Liver (tissue), 9 donors: ENCODE measurements around the gene CDK16. TPM values are rescaled to one million over a fixed set of nuclear protein-coding genes. Genes with fewer than 3 reads are reported as not detected.

Experiments
- DNase-seq: peaks from one replicate; pipeline ENCODE4 v3.0.0-alpha.2; 2017; ENCODE audit warnings: low spot score
- H3K27ac ChIP-seq, 2 donors: one replicate each; pipeline ENCODE4 v1.7.0; 2013; ENCODE audit warnings: inconsistent platforms in 2 of 2, low read length in 2 of 2, control low read depth in 1 of 2, low read depth in 1 of 2, mild to moderate bottlenecking in 1 of 2
- H3K27me3 ChIP-seq, 4 donors: one replicate each; pipeline versions ENCODE4 v1.6.1 to v1.7.0; 2013; ENCODE audit warnings: low read length in 3 of 4, inconsistent platforms in 1 of 4, mild to moderate bottlenecking in 1 of 4, moderate library complexity in 1 of 4; ENCODE audit not compliant: control insufficient read depth in 4 of 4, insufficient read depth in 4 of 4
- H3K36me3 ChIP-seq, 4 donors: one replicate each; pipeline versions ENCODE4 v1.6.1 to v1.7.0; 2013; ENCODE audit warnings: low read length in 3 of 4, mild to moderate bottlenecking in 3 of 4, low read depth in 1 of 4, moderate library complexity in 1 of 4; ENCODE audit not compliant: control insufficient read depth in 4 of 4, insufficient read depth in 3 of 4
- H3K4me1 ChIP-seq, 4 donors: one replicate each; pipeline versions ENCODE4 v1.6.1 to v1.7.0; 2013; ENCODE audit warnings: low read length in 3 of 4, mild to moderate bottlenecking in 3 of 4, moderate library complexity in 1 of 4; ENCODE audit not compliant: control insufficient read depth in 4 of 4, insufficient read depth in 4 of 4
- H3K4me3 ChIP-seq, 3 donors: one replicate each; pipeline versions ENCODE4 v1.6.1 to v1.7.0; 2013; ENCODE audit warnings: low read length in 3 of 3, control low read depth in 1 of 3, low read depth in 1 of 3, mild to moderate bottlenecking in 1 of 3
- H3K9ac ChIP-seq, 2 donors: one replicate each; pipeline ENCODE4 v1.7.0; 2013; ENCODE audit warnings: low read length in 2 of 2, mild to moderate bottlenecking in 2 of 2, moderate library complexity in 2 of 2, control low read depth in 1 of 2, low read depth in 1 of 2
- H3K9me3 ChIP-seq, 4 donors: one replicate each; pipeline versions ENCODE4 v1.6.1 to v1.7.0; 2013; ENCODE audit warnings: low read length in 3 of 4; ENCODE audit not compliant: control insufficient read depth in 4 of 4
- EGR1 ChIP-seq, 2 donors: IDR thresholded peaks; 2 replicates each; pipeline ENCODE4 v1.6.1; 2016 to 2018; ENCODE audit warnings: antibody characterized with exemption in 2 of 2, low read depth in 2 of 2
- FOXA1 ChIP-seq: IDR thresholded peaks from 2 replicates; pipeline ENCODE4 v1.6.1; 2016; ENCODE audit warnings: antibody characterized with exemption
- FOXA2 ChIP-seq: IDR thresholded peaks from 2 replicates; pipeline ENCODE4 v1.6.1; 2016; ENCODE audit warnings: antibody characterized with exemption
- GABPA ChIP-seq, 2 donors: IDR thresholded peaks in 1 of 2; conservative IDR thresholded peaks in 1 of 2; 2 replicates each; pipeline ENCODE4 v1.6.1; 2016; ENCODE audit warnings: antibody characterized with exemption in 2 of 2, mild to moderate bottlenecking in 1 of 2, moderate library complexity in 1 of 2
- HNF4A ChIP-seq, 2 donors: conservative IDR thresholded peaks; 2 replicates each; pipeline ENCODE4 v1.6.1; 2016; ENCODE audit warnings: antibody characterized with exemption in 2 of 2, mild to moderate bottlenecking in 2 of 2
- HNF4G ChIP-seq: IDR thresholded peaks from 2 replicates; pipeline ENCODE4 v1.6.1; 2016; ENCODE audit warnings: antibody characterized with exemption
- JUND ChIP-seq, 2 donors: IDR thresholded peaks; 2 replicates each; pipeline ENCODE4 v1.6.1; 2016; ENCODE audit warnings: antibody characterized with exemption in 2 of 2
- NR2F2 ChIP-seq: IDR thresholded peaks from 2 replicates; pipeline ENCODE4 v1.6.1; 2016; ENCODE audit warnings: antibody characterized with exemption
- RAD21 ChIP-seq, 2 donors: IDR thresholded peaks; 2 replicates each; pipeline ENCODE4 v1.6.1; 2016; ENCODE audit warnings: antibody characterized with exemption in 2 of 2, mild to moderate bottlenecking in 2 of 2
- RXRA ChIP-seq, 2 donors: IDR thresholded peaks; 2 replicates each; pipeline ENCODE4 v1.6.1; 2017 to 2018; ENCODE audit warnings: antibody characterized with exemption in 2 of 2, mild to moderate bottlenecking in 1 of 2
- SP1 ChIP-seq: IDR thresholded peaks from 2 replicates; pipeline ENCODE4 v1.6.1; 2018; ENCODE audit warnings: antibody characterized with exemption, mild to moderate bottlenecking
- TAF1 ChIP-seq: conservative IDR thresholded peaks from 2 replicates; pipeline ENCODE4 v1.6.1; 2016; ENCODE audit warnings: antibody characterized with exemption, mild to moderate bottlenecking
- YY1 ChIP-seq: IDR thresholded peaks from 2 replicates; pipeline ENCODE4 v1.6.1; 2016; ENCODE audit warnings: antibody characterized with exemption, mild to moderate bottlenecking
- WGBS: extraction: QIAGEN DNeasy Blood & Tissue Kit; methylation state at CpG from one replicate; pipeline ENCODE4 v1.1.7; 2013; 5-methylcytosine and 5-hydroxymethylcytosine counted together
- polyA plus RNA-seq, 2 donors: library from polyadenylated mRNA; stranded (reverse) in 1 of 2; unstranded in 1 of 2; fragments of 200-250 nt in 1 of 2; fragments of >200 nt in 1 of 2; fragmentation: Nextera tagmentation in 1 of 2; extraction: Ambion mirVana in 1 of 2; gene quantifications; one replicate each; pipeline versions ENCODE4 v1.2.1 to v1.2.3, GENCODE V29; 2013 to 2015
- total RNA-seq, 2 donors: library from RNA; depleted of rRNA; stranded (reverse); fragments of >200 nt; gene quantifications; one replicate each; pipeline ENCODE4 v1.2.3, GENCODE V29; 2014
- TF ChIP-seq, protein P1 (sequence below): IDR thresholded peaks from 2 replicates; pipeline ENCODE4 v1.6.1; 2016; ENCODE audit warnings: antibody characterized with exemption
- TF ChIP-seq, protein P2 (sequence below): IDR thresholded peaks from 2 replicates; pipeline ENCODE4 v1.6.1; 2016; ENCODE audit warnings: antibody characterized with exemption, mild to moderate bottlenecking
- TF ChIP-seq, protein P3 (sequence below): fragments of 150-350 bp; IDR thresholded peaks from 2 replicates; pipeline ENCODE4 v1.5.1; 2017; ENCODE audit warnings: improper control_type of control experiment, low read depth, low read length; ENCODE audit not compliant: missing input control
- TF ChIP-seq, protein P4 (sequence below): IDR thresholded peaks from 2 replicates; pipeline ENCODE4 v1.6.1; 2016; ENCODE audit warnings: antibody characterized with exemption
- TF ChIP-seq, protein P5 (sequence below): IDR thresholded peaks from 2 replicates; pipeline ENCODE4 v1.6.1; 2016; ENCODE audit warnings: antibody characterized with exemption
- donor health status: healthy.
- donor health status: healthy.
- donor health status: healthy.
- donor health status: healthy.
- donor health status: healthy.

The CDK16 gene
- total and polyA plus RNA-seq, 4 donors = 10.8 to 31.1 (median 19.9) TPM

DNA sequence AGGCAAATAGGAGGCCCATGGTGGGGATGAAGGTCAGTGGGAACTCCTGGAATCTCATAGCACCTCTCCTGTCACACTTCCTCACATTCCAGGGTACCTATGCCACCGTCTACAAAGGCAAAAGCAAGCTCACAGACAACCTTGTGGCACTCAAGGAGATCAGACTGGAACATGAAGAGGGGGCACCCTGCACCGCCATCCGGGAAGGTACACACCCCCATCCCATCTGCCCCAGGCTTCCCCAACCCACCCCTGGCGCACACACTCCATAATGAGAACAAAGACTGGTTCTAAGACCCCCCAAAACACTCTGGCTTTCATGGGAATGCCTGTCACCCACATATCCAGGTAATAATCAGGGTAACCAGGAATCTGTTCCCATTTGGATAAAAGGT, 6.4 kb downstream of the CDK16 start:
- no peak overlapping the region for H3K9ac ChIP-seq
- no peak overlapping the region for H3K4me3 ChIP-seq
- DNase-seq = no peak
- no peak for TF ChIP-seq YY1
- TF ChIP-seq HNF4A (conservative IDR thresholded peaks at IDR 0.05) = no peak
- TF ChIP-seq NR2F2 = no peak
- TF ChIP-seq EGR1 (IDR thresholded peaks at IDR 0.05; ENCODE audit: low read depth in 2 of 2) = no peak
- no peak for TF ChIP-seq RXRA (IDR thresholded peaks at IDR 0.05)
- TF ChIP-seq, protein P1, sequence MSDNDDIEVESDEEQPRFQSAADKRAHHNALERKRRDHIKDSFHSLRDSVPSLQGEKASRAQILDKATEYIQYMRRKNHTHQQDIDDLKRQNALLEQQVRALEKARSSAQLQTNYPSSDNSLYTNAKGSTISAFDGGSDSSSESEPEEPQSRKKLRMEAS = no peak
- TF ChIP-seq, protein P2, sequence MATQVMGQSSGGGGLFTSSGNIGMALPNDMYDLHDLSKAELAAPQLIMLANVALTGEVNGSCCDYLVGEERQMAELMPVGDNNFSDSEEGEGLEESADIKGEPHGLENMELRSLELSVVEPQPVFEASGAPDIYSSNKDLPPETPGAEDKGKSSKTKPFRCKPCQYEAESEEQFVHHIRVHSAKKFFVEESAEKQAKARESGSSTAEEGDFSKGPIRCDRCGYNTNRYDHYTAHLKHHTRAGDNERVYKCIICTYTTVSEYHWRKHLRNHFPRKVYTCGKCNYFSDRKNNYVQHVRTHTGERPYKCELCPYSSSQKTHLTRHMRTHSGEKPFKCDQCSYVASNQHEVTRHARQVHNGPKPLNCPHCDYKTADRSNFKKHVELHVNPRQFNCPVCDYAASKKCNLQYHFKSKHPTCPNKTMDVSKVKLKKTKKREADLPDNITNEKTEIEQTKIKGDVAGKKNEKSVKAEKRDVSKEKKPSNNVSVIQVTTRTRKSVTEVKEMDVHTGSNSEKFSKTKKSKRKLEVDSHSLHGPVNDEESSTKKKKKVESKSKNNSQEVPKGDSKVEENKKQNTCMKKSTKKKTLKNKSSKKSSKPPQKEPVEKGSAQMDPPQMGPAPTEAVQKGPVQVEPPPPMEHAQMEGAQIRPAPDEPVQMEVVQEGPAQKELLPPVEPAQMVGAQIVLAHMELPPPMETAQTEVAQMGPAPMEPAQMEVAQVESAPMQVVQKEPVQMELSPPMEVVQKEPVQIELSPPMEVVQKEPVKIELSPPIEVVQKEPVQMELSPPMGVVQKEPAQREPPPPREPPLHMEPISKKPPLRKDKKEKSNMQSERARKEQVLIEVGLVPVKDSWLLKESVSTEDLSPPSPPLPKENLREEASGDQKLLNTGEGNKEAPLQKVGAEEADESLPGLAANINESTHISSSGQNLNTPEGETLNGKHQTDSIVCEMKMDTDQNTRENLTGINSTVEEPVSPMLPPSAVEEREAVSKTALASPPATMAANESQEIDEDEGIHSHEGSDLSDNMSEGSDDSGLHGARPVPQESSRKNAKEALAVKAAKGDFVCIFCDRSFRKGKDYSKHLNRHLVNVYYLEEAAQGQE = no peak
- TF ChIP-seq, protein P3, sequence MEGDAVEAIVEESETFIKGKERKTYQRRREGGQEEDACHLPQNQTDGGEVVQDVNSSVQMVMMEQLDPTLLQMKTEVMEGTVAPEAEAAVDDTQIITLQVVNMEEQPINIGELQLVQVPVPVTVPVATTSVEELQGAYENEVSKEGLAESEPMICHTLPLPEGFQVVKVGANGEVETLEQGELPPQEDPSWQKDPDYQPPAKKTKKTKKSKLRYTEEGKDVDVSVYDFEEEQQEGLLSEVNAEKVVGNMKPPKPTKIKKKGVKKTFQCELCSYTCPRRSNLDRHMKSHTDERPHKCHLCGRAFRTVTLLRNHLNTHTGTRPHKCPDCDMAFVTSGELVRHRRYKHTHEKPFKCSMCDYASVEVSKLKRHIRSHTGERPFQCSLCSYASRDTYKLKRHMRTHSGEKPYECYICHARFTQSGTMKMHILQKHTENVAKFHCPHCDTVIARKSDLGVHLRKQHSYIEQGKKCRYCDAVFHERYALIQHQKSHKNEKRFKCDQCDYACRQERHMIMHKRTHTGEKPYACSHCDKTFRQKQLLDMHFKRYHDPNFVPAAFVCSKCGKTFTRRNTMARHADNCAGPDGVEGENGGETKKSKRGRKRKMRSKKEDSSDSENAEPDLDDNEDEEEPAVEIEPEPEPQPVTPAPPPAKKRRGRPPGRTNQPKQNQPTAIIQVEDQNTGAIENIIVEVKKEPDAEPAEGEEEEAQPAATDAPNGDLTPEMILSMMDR = no peak
- TF ChIP-seq RAD21 (IDR thresholded peaks at IDR 0.05) = no peak
- TF ChIP-seq FOXA1 = no peak
- TF ChIP-seq HNF4G = no peak
- TF ChIP-seq, protein P4, sequence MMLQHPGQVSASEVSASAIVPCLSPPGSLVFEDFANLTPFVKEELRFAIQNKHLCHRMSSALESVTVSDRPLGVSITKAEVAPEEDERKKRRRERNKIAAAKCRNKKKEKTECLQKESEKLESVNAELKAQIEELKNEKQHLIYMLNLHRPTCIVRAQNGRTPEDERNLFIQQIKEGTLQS = no peak
- TF ChIP-seq TAF1 = no peak
- no peak for TF ChIP-seq FOXA2
- TF ChIP-seq JUND (IDR thresholded peaks at IDR 0.05) = no peak
- TF ChIP-seq GABPA (IDR thresholded peaks at IDR 0.05 in 1 of 2, conservative IDR thresholded peaks at IDR 0.05 in 1 of 2) = no peak
- no peak for TF ChIP-seq SP1
- TF ChIP-seq, protein P5, sequence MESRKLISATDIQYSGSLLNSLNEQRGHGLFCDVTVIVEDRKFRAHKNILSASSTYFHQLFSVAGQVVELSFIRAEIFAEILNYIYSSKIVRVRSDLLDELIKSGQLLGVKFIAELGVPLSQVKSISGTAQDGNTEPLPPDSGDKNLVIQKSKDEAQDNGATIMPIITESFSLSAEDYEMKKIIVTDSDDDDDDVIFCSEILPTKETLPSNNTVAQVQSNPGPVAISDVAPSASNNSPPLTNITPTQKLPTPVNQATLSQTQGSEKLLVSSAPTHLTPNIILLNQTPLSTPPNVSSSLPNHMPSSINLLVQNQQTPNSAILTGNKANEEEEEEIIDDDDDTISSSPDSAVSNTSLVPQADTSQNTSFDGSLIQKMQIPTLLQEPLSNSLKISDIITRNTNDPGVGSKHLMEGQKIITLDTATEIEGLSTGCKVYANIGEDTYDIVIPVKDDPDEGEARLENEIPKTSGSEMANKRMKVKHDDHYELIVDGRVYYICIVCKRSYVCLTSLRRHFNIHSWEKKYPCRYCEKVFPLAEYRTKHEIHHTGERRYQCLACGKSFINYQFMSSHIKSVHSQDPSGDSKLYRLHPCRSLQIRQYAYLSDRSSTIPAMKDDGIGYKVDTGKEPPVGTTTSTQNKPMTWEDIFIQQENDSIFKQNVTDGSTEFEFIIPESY = no peak
- peaks cover 11 to 60% (median 29%) of the 10 kb centered on the region in 4 donors for H3K36me3 ChIP-seq
- peaks cover 2 to 18% (median 10%) of the 10 kb centered on the region in 4 donors for H3K4me1 ChIP-seq
- H3K9me3 ChIP-seq = no peaks in the 10 kb centered on the region
- H3K27ac ChIP-seq = no peak overlapping the region
- no peaks in the 10 kb centered on the region for H3K27me3 ChIP-seq
- WGBS = 92% methylated on average over 4 of the region's 4 CpGs
